H1 (cell line): ENCODE data around the gene ATCAY. TPM values are rescaled to one million over a fixed set of nuclear protein-coding genes. Genes with fewer than 3 reads are reported as not detected.

Experiments used
- CTCF ChIA-PET: fragments of 300-600 bp; sonication (Branson Sonifier 250); formaldehyde crosslinking; loops from one replicate; lab custom pipeline; 2021; ENCODE audit not compliant: partially characterized antibody; lab: Charles Lee
- POLR2A ChIA-PET: fragments of 300-600 bp; sonication (Branson Sonifier 250); formaldehyde crosslinking; loops from one replicate; lab custom pipeline; 2021; ENCODE audit warnings: inconsistent platforms; ENCODE audit not compliant: partially characterized antibody; lab: Charles Lee
- DNase-seq, 2 experiments: peaks; one replicate each; pipeline versions ENCODE4 v3.0.0 to v3.0.0-alpha.2; 2010 to 2022; ENCODE audit warnings: low spot score in 2 of 2, low read depth in 1 of 2, mixed read lengths in 1 of 2
- FAIRE-seq: peaks from 2 replicates; lab custom pipeline; 2011; peaks lifted over from hg19 to GRCh38; lab: Jason Lieb, UNC
- H2AFZ ChIP-seq: 2 replicates; pipeline ENCODE4 v1.8.1; 2012; ENCODE audit warnings: low read length, inconsistent platforms
- H2AK5ac ChIP-seq: 2 replicates; pipeline ENCODE4 v1.6.1; 2013; ENCODE audit warnings: low read depth, low read length
- H2BK120ac ChIP-seq: replicated peaks from 2 replicates; pipeline ENCODE3; 2013; ENCODE audit warnings: low read depth, low read length, inconsistent platforms
- H2BK12ac ChIP-seq: 2 replicates; pipeline ENCODE4 v1.6.1; 2013; ENCODE audit warnings: low read depth, low read length
- H2BK15ac ChIP-seq: 2 replicates; pipeline ENCODE4 v1.6.1; 2013; ENCODE audit warnings: low read length
- H2BK20ac ChIP-seq: 2 replicates; pipeline ENCODE4 v1.6.1; 2013; ENCODE audit warnings: low read length
- H2BK5ac ChIP-seq: 2 replicates; pipeline ENCODE4 v1.6.1; 2013; ENCODE audit warnings: low read depth, low read length
- H3K14ac ChIP-seq: 2 replicates; pipeline ENCODE4 v1.6.1; 2013; ENCODE audit warnings: inconsistent platforms; ENCODE audit not compliant: insufficient read length
- H3K18ac ChIP-seq: 2 replicates; pipeline ENCODE4 v1.6.1; 2013; ENCODE audit warnings: low read length; ENCODE audit errors: extremely low read depth
- H3K23ac ChIP-seq: 2 replicates; pipeline ENCODE4 v1.6.1; 2013; ENCODE audit warnings: inconsistent platforms; ENCODE audit not compliant: insufficient read length
- H3K23me2 ChIP-seq: 2 replicates; pipeline ENCODE4 v1.6.1; 2013; ENCODE audit warnings: low read depth, low read length
- H3K27ac ChIP-seq: 2 replicates; pipeline ENCODE4 v1.6.1; 2011; ENCODE audit warnings: low read depth, low read length, inconsistent platforms
- H3K27me3 ChIP-seq, 4 experiments: replicated peaks in 1 of 4; 1 replicate in 1 of 4; 2 replicates in 3 of 4; pipeline versions ENCODE4 v1.6.1 to v1.8.1; 2011 to 2013; ENCODE audit warnings: low read length in 3 of 4, mild to moderate bottlenecking in 3 of 4, inconsistent platforms in 2 of 4, mixed read lengths in 2 of 4, moderate library complexity in 1 of 4; ENCODE audit not compliant: control insufficient read depth in 3 of 4, insufficient read depth in 3 of 4; ENCODE audit errors: extremely low read depth in 1 of 4
- H3K36me3 ChIP-seq, 4 experiments: 2 replicates each; pipeline versions ENCODE4 v1.6.1 to v1.8.1; 2011 to 2013; ENCODE audit warnings: mild to moderate bottlenecking in 4 of 4, low read length in 3 of 4, moderate library complexity in 2 of 4, control low read depth in 1 of 4, inconsistent platforms in 1 of 4; ENCODE audit not compliant: insufficient read depth in 4 of 4, control insufficient read depth in 2 of 4
- H3K4ac ChIP-seq: replicated peaks from 2 replicates; pipeline ENCODE3; 2013; ENCODE audit warnings: low read length, low read depth, mixed read lengths, inconsistent platforms; ENCODE audit not compliant: insufficient read length
- H3K4me1 ChIP-seq, 4 experiments: replicated peaks in 1 of 4; 1 replicate in 1 of 4; 2 replicates in 3 of 4; pipeline versions ENCODE4 v1.6.1 to v1.8.1; 2011 to 2013; ENCODE audit warnings: low read length in 3 of 4, inconsistent platforms in 2 of 4, mixed read lengths in 1 of 4; ENCODE audit not compliant: insufficient read depth in 4 of 4, control insufficient read depth in 3 of 4
- H3K4me2 ChIP-seq, 2 experiments: 2 replicates each; pipeline versions ENCODE4 v1.6.1 to v1.8.1; 2011 to 2013; ENCODE audit warnings: low read depth in 2 of 2, low read length in 2 of 2, control low read depth in 1 of 2, inconsistent platforms in 1 of 2, mild to moderate bottlenecking in 1 of 2; ENCODE audit not compliant: insufficient read depth in 1 of 2
- H3K4me3 ChIP-seq, 4 experiments: fragments of 200-600, 300-600 bp in 1 of 4; sonication (generic), shearing (Covaris generic), sonication (Bioruptor Twin) in 1 of 4; 2 replicates each; pipeline versions ENCODE4 v1.5.1 to v1.8.1; 2011 to 2016; ENCODE audit warnings: low read length in 4 of 4, low read depth in 3 of 4, control low read depth in 2 of 4, inconsistent platforms in 2 of 4, mild to moderate bottlenecking in 2 of 4, mixed read lengths in 1 of 4, moderate library complexity in 1 of 4; ENCODE audit not compliant: insufficient read depth in 2 of 4; ENCODE audit errors: extremely low read depth in 1 of 4
- H3K56ac ChIP-seq: replicated peaks from 2 replicates; pipeline ENCODE3; 2013; ENCODE audit warnings: low read depth, mild to moderate bottlenecking, mixed read lengths, low read length, inconsistent platforms; ENCODE audit not compliant: insufficient read length
- H3K79me1 ChIP-seq: 2 replicates; pipeline ENCODE4 v1.6.1; 2013; ENCODE audit warnings: low read depth, low read length, control low read depth
- H3K79me2 ChIP-seq, 2 experiments: 2 replicates each; pipeline versions ENCODE4 v1.6.1 to v1.8.1; 2012 to 2013; ENCODE audit warnings: low read length in 2 of 2, mild to moderate bottlenecking in 2 of 2, inconsistent platforms in 1 of 2; ENCODE audit not compliant: insufficient read depth in 2 of 2, control insufficient read depth in 1 of 2
- H3K9ac ChIP-seq, 4 experiments: replicated peaks in 1 of 4; 1 replicate in 1 of 4; 2 replicates in 3 of 4; pipeline versions ENCODE4 v1.6.1 to v1.8.1; 2011 to 2013; ENCODE audit warnings: low read depth in 3 of 4, low read length in 3 of 4, control low read depth in 2 of 4, mild to moderate bottlenecking in 2 of 4, moderate library complexity in 2 of 4, inconsistent platforms in 1 of 4; ENCODE audit errors: extremely low read depth in 1 of 4
- H3K9me3 ChIP-seq, 2 experiments: 2 replicates each; pipeline versions ENCODE4 v1.6.1 to v1.8.1; 2012 to 2013; ENCODE audit warnings: mild to moderate bottlenecking in 2 of 2, moderate library complexity in 2 of 2, control low read depth in 1 of 2, inconsistent platforms in 1 of 2, low read depth in 1 of 2, low read length in 1 of 2, mixed read lengths in 1 of 2; ENCODE audit not compliant: insufficient read depth in 2 of 2
- H4K20me1 ChIP-seq, 2 experiments: replicated peaks in 1 of 2; 2 replicates each; pipeline versions ENCODE3 to v1.8.1; 2011 to 2013; ENCODE audit warnings: inconsistent platforms in 2 of 2, low read length in 2 of 2, mild to moderate bottlenecking in 1 of 2; ENCODE audit not compliant: insufficient read depth in 2 of 2, control insufficient read depth in 1 of 2
- H4K5ac ChIP-seq: 2 replicates; pipeline ENCODE4 v1.6.1; 2013; ENCODE audit warnings: low read length, low read depth, mixed read lengths, inconsistent platforms; ENCODE audit not compliant: insufficient read length
- H4K8ac ChIP-seq: 2 replicates; pipeline ENCODE4 v1.8.0; 2013; ENCODE audit warnings: mild to moderate bottlenecking, moderate library complexity, low read length, inconsistent platforms; ENCODE audit not compliant: insufficient read depth; ENCODE audit errors: extremely low read depth
- H4K91ac ChIP-seq: replicated peaks from 2 replicates; pipeline ENCODE3; 2013; ENCODE audit warnings: low read length, mixed read lengths, inconsistent platforms; ENCODE audit not compliant: insufficient read length
- ASH2L ChIP-seq: fragments of 200-600, 300-600 bp; sonication (generic); IDR thresholded peaks from one replicate; pipeline ENCODE4 v1.7.1; 2017; ENCODE audit warnings: low read length
- BCL11A ChIP-seq, 2 experiments: IDR thresholded peaks; one replicate each; pipeline ENCODE4 v1.6.1; 2011; ENCODE audit warnings: low read depth in 2 of 2, low read length in 2 of 2, mild to moderate bottlenecking in 2 of 2
- CBX8 ChIP-seq: fragments of 300-800, 300-1000 bp; sonication (generic); IDR thresholded peaks from 2 replicates; pipeline ENCODE4 v1.7.1; 2016; ENCODE audit warnings: low read depth, low read length, borderline replicate concordance
- GTF2F1 ChIP-seq: IDR thresholded peaks from 2 replicates; pipeline ENCODE4 v1.6.1; 2012; ENCODE audit warnings: low read depth, low read length, improper control_type of control experiment, borderline replicate concordance
- HDAC2 ChIP-seq, 2 experiments: fragments of 300-600 bp in 1 of 2; sonication (generic) in 1 of 2; IDR thresholded peaks; 2 replicates each; pipeline ENCODE4 v1.6.1; 2011 to 2012; ENCODE audit warnings: low read depth in 2 of 2, low read length in 2 of 2, mild to moderate bottlenecking in 2 of 2, moderate library complexity in 2 of 2, borderline replicate concordance in 1 of 2, inconsistent platforms in 1 of 2
- JUN ChIP-seq: IDR thresholded peaks from 2 replicates; pipeline ENCODE4 v1.6.1; 2011; ENCODE audit warnings: low read depth, mild to moderate bottlenecking, improper control_type of control experiment, low read length
- KDM1A ChIP-seq: fragments of 200-600, 300-600 bp; sonication (generic); IDR thresholded peaks from 2 replicates; pipeline ENCODE4 v1.7.1; 2016; ENCODE audit warnings: mild to moderate bottlenecking, low read length, borderline replicate concordance
- KDM5A ChIP-seq: fragments of 200-600 bp; IDR thresholded peaks from 2 replicates; pipeline ENCODE4 v1.7.1; 2012; ENCODE audit warnings: mild to moderate bottlenecking, low read length, inconsistent platforms, mixed read lengths
- SIN3A ChIP-seq, 2 experiments: IDR thresholded peaks in 1 of 2; conservative IDR thresholded peaks in 1 of 2; 2 replicates each; pipeline ENCODE4 v1.6.1; 2011 to 2012; ENCODE audit warnings: low read length in 2 of 2, improper control_type of control experiment in 1 of 2, low read depth in 1 of 2, mild to moderate bottlenecking in 1 of 2
- SP2 ChIP-seq: IDR thresholded peaks from 2 replicates; pipeline ENCODE4 v1.6.1; 2012; ENCODE audit warnings: mild to moderate bottlenecking, low read length, inconsistent platforms
- SP4 ChIP-seq: IDR thresholded peaks from 2 replicates; pipeline ENCODE4 v1.6.1; 2012; ENCODE audit warnings: low read length, inconsistent platforms
- TBP ChIP-seq: IDR thresholded peaks from 2 replicates; pipeline ENCODE4 v1.6.1; 2011; ENCODE audit warnings: low read depth, low read length, improper control_type of control experiment
- WGBS, 2 experiments: shearing (Covaris generic) in 1 of 2; methylation state at CpG; one replicate each; pipeline versions ENCODE4 v1.1.6 to v1.1.7; 2013 to 2015; ENCODE audit warnings: low lambda C conversion rate in 2 of 2, mixed read lengths in 2 of 2, inconsistent platforms in 1 of 2, low coverage in 1 of 2, missing lambda C conversion rate in 1 of 2; ENCODE audit not compliant: insufficient replicate concordance in 2 of 2, insufficient coverage in 1 of 2, insufficient read length in 1 of 2; ENCODE audit errors: extremely low coverage in 1 of 2, missing lambda C conversion rate in 1 of 2; 5-methylcytosine and 5-hydroxymethylcytosine counted together
- polyA plus RNA-seq, 7 experiments: library from polyadenylated mRNA; depleted of rRNA in 3 of 7; stranded (reverse) in 5 of 7; unstranded in 2 of 7; fragments of >200 nt in 5 of 7; fragments of 200-250 nt in 2 of 7; gene quantifications; 1 replicate in 5 of 7; 2 replicates in 1 of 7; 4 replicates in 1 of 7; pipeline versions ENCODE4 v1.2.1 to v1.2.3, GENCODE V29; 2011 to 2013; ENCODE audit warnings: missing spikeins in 2 of 7, mixed read lengths in 2 of 7
- total RNA-seq: library from RNA; stranded (reverse); fragmentation: NEBNext Ultra II Directional; extraction: Animal tissue kit (Norgen Biotek cat#: 25700); gene quantifications from 2 replicates; pipeline ENCODE4 v1.2.1, GENCODE V29; 2021

ATCAY gene
- total and polyA plus RNA-seq, 2 of the 8 experiments (the other 6 are each of a cell fraction or from before 2014, with no cell fraction given): 24.4 to 33.8 TPM

- H3K79me1 ChIP-seq: no peaks in the 10 kb centered on the region
- H3K79me2 ChIP-seq: no peaks in the 10 kb centered on the region
- no peak overlapping the region for H3K27ac ChIP-seq
- no peaks in the 10 kb centered on the region for H3K4me1 ChIP-seq
- TF ChIP-seq KDM1A (no peak), ASH2L (no peak), CBX8 (no peak), SP4 (no peak), BCL11A (IDR thresholded peaks at IDR 0.05; ENCODE audit: low read depth in 2 of 2, low read length in 2 of 2) (no peak), JUN (no peak), SIN3A (conservative IDR thresholded peaks at IDR 0.05 in 1 of 2, IDR thresholded peaks at IDR 0.05 in 1 of 2; ENCODE audit: low read depth in 1 of 2, low read length in 2 of 2) (no peak), KDM5A (no peak), SP2 (no peak), TBP (no peak), HDAC2 (IDR thresholded peaks at IDR 0.05; ENCODE audit: borderline replicate concordance in 1 of 2, low read depth in 2 of 2, low read length in 2 of 2) (no peak), GTF2F1 (no peak)
- no peak overlapping the region for H3K4ac ChIP-seq
- POLR2A ChIA-PET: no interaction called here
- no peaks in the 10 kb centered on the region for H3K23me2 ChIP-seq
- H2BK15ac ChIP-seq: no peak overlapping the region
- H2AK5ac ChIP-seq: no peak overlapping the region
- 90% methylated on average over 5 of the region's 5 CpGs; no CpG with 5 or more reads in 1 of the 2 experiments for WGBS, 2 experiments
- H4K20me1 ChIP-seq: peaks cover 0 to 2% of the 10 kb centered on the region in 2 experiments
- no peak overlapping the region for H4K5ac ChIP-seq
- no peak overlapping the region for H2AFZ ChIP-seq
- DNase-seq: no peak
- no peak overlapping the region for H3K9ac ChIP-seq
- H3K27me3 ChIP-seq: no peaks in the 10 kb centered on the region
- no peak overlapping the region for H4K91ac ChIP-seq
- CTCF ChIA-PET: interaction anchor here (0.6 to 1.9 kb wide), 2 partner anchors 72 to 74 kb away, joined by 3 to 9 read pairs; no protein-coding TSS in a partner anchor
- FAIRE-seq: no peak
- no peak overlapping the region for H3K23ac ChIP-seq
- H2BK120ac ChIP-seq: no peak overlapping the region
- H3K4me3 ChIP-seq: no peak overlapping the region
- H2BK5ac ChIP-seq: no peak overlapping the region
- no peak overlapping the region for H2BK12ac ChIP-seq
- no peak overlapping the region for H4K8ac ChIP-seq
- no peak overlapping the region for H3K56ac ChIP-seq
- peaks cover 3 to 11% (median 8%) of the 10 kb centered on the region in 4 experiments; a peak in 7 of 8 replicates for H3K36me3 ChIP-seq
- H2BK20ac ChIP-seq: no peak overlapping the region
- no peak overlapping the region for H3K14ac ChIP-seq
- no peak overlapping the region for H3K4me2 ChIP-seq
- no peak overlapping the region for H3K18ac ChIP-seq
- peaks cover 7% of the 10 kb centered on the region in 2 experiments; a peak in 3 of 4 replicates for H3K9me3 ChIP-seq
Measured at GRCh38 chr19:3895788-3896187, 15.3 kb downstream of the ATCAY start.
